AML-193 (cell line): ENCODE data around the gene CHL1.
"Not testable (repeated sequence)": the region's sequence is repeated elsewhere in the genome, so short reads cannot be mapped to it uniquely, and the experiment has no call there.

Experiments used
- DNase-seq, 2 experiments: peaks; one replicate each; lab custom pipeline; 2025; lab: John Stamatoyannopoulos, UW

Gene CHL1

GRCh38 chr3:341998-342397 is 145.4 kb downstream of the CHL1 start:
- no peak for DNase-seq

GRCh38 chr3:346186-346585 is 149.6 kb downstream of the CHL1 start:
- no peak for DNase-seq

GRCh38 chr3:347581-347980 is 151.0 kb downstream of the CHL1 start:
- no peak for DNase-seq

GRCh38 chr3:350871-351371 is 154.4 kb downstream of the CHL1 start:
- DNase-seq: no peak

- no peak for DNase-seq
Observed at GRCh38 chr3:352599-352998, 156.0 kb downstream of the CHL1 start.

- DNase-seq: no peak
Observed at GRCh38 chr3:353191-353739, 156.7 kb downstream of the CHL1 start.

GRCh38 chr3:354432-354831 is 157.9 kb downstream of the CHL1 start:
- DNase-seq: peak; percentile 44 to 78

- DNase-seq: no peak
Observed at GRCh38 chr3:355622-356021, 159.1 kb downstream of the CHL1 start.

GRCh38 chr3:356952-357351 is 160.4 kb downstream of the CHL1 start:
- DNase-seq: no peak

- no peak for DNase-seq
Observed at GRCh38 chr3:359672-360071, 163.1 kb downstream of the CHL1 start.

GRCh38 chr3:362681-363338 is 166.2 kb downstream of the CHL1 start:
- no peak for DNase-seq

GRCh38 chr3:364287-364686 is 167.7 kb downstream of the CHL1 start:
- DNase-seq: no peak

GRCh38 chr3:365268-365667 is 168.7 kb downstream of the CHL1 start:
- no peak for DNase-seq

GRCh38 chr3:366253-366652 is 169.7 kb downstream of the CHL1 start:
- DNase-seq: not testable (repeated sequence)

- DNase-seq: no peak
Observed at GRCh38 chr3:373193-373779, 176.7 kb downstream of the CHL1 start.

GRCh38 chr3:374459-374858 is 177.9 kb downstream of the CHL1 start:
- no peak for DNase-seq

GRCh38 chr3:377158-377561 is 180.6 kb downstream of the CHL1 start:
- DNase-seq: peak; percentile 69 to 71

GRCh38 chr3:380801-381200 is 184.2 kb downstream of the CHL1 start:
- no peak for DNase-seq

GRCh38 chr3:385151-385550 is 188.6 kb downstream of the CHL1 start:
- no peak for DNase-seq

GRCh38 chr3:394775-395174 is 198.2 kb downstream of the CHL1 start:
- no peak for DNase-seq

GRCh38 chr3:396293-396692 is 199.7 kb downstream of the CHL1 start:
- DNase-seq: peak; percentile 6 to 10

GRCh38 chr3:399647-400046 is 203.1 kb downstream of the CHL1 start:
- no peak for DNase-seq

GRCh38 chr3:403826-404225 is 207.3 kb downstream of the CHL1 start:
- DNase-seq: no peak

GRCh38 chr3:409011-409410 is 212.4 kb downstream of the CHL1 start:
- no peak for DNase-seq
